HG02798 (cell line): ENCODE measurements around the gene ATP5MC3.

Experiments used
- ATAC-seq: cut with Tn5 transposase; IDR thresholded peaks from one replicate; pipeline ENCODE4 v1.9.1; 2021; ENCODE audit warnings: mild to moderate bottlenecking; ENCODE audit not compliant: unreplicated experiment, poor library complexity

The ATP5MC3 gene

DNA sequence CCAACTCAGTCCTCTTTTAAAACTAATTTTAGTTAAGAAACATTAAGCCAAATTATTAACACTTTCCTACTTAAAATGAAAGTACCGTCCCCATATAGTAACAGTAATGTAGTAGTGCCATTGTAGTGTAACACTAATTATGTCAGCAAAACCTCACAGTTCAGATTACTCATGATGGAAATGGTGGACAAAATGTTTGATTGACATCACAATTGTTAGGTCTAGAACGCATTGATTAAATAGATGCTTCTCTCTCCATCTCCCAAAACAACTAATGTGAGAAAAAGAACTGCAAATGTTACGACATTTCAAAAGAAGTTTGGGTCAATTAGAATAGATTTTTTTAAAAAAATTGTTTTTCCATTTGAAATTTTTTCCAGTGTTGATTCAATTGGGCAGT, 12.3 kb downstream of the ATP5MC3 start:
- ATAC-seq = no peak

DNA sequence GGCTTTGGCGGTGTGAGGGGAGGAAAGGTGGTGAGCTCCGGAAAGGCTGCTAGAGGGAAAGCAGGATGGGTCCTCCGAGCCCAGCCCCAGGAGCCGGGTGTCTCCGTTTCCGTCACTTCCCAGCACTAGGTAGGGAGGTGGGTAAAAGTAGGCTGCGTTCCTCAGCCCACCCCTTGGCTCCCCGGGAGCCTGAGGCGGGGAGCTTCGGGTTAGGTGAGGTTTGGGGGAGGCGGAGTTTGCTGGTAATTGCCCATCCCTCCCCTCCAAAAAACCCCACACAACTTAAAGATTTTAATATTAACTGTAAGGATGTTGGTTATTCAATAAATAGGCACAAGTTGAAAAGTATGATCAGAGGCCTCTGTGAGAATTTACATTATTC, 13.0 kb downstream of the ATP5MC3 start:
- ATAC-seq = peak; percentile 28

DNA sequence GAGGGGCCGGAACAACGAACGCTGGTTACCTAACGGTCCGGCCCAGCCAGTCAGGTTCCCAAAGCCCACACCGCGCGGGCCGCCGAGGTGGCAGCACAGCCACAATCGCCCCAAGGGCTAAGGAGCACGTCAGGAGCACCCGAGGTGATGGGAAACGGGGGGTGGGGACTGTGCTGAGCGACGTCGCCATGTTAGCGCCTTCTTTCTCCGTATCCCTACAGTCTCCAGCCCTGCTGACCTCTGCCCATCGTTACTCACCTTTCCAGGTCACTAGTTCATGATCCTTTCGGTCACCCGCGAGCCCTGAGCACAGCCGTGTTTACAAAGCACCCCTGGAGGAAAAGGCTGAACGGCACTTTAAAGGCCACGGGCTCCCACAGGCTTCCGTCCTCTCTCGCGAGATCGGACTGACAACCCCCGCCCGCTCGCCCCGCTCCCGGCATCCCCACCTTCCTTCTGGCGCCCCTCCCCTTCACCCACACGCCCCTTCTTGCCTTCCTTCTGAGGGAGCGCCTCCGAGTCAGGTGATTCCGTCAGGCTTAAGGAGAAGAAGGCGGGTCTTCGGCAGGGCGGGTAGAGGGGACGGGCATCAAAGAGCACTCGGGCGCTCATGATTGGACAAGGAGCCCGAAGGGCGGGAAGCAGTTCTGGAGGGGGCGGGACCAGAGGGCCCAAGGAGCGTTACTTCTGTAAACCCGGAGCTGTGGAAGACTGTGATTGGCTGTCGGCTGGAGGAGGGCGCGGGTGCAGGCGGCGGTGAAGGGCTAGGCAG, 13.5 kb downstream of the ATP5MC3 start, which contains the start of gene ATF2:
Gene ATF2 (minus strand): TSS at position 412 of the 772 bp plus-strand sequence. CDS start 31,760 bp downstream, outside the sequence.
- peak; percentile 96 for ATAC-seq

DNA sequence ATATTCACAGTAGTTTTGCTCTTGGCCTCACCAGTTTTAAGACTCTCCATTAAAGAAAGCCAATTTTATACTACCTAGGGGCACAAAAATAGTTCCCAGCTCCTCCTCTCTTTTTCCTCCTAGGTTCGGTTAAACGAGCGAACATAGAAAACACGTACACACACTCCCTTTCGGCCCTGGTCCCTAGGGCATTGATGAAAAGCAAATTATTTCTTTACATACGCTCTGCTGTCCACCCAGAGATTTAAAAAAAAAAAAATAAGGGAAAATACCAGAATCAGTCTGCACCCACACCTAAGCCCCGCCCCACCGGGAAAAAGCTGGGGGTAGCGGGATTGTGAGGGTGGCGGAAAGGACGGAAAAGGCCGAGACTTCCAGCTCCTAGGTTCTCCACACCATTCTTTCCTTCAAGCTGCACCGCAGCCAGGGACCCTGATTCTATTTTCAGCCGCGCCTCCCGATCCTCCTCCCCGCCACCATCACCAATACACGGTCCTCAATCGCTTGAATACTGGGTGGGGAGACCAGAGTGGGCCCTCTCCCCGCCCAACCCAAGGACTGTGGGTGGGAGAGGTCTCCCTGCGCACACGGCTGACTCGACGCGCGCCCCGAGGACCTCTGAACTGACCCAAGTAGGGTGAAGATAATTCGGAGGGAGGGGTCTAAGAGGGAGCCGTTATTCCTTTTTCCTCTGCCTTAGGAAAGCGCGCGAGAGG, 14.3 kb downstream of the ATP5MC3 start:
- no peak for ATAC-seq

DNA sequence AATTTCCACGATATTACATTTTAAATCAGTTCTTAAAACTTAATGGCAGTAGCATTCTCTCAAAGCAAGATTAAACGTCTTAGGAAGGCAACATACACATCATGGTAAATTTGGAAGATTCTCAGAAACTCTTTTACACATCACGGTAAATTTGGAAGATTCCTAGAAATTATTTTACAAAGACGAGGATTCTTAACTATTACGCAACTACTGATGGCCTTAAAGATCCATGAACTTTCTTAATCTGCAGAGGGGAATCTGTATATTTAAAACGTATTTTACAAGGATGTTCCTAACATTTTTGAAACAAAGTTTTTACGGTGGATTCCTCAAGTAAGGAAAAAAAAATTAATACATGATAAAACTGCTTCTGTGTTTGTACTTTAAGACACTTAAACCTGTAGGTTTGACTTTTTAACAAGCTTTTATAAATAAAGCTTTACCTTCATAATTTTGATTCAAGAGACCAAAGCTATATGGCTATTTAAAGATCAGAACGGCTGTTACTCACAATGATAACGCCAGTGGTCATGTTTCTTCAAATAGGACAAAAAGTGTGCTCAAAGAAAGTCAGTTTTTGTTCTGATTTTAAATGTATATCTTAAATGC, 15.2 kb downstream of the ATP5MC3 start:
- ATAC-seq = no peak

DNA sequence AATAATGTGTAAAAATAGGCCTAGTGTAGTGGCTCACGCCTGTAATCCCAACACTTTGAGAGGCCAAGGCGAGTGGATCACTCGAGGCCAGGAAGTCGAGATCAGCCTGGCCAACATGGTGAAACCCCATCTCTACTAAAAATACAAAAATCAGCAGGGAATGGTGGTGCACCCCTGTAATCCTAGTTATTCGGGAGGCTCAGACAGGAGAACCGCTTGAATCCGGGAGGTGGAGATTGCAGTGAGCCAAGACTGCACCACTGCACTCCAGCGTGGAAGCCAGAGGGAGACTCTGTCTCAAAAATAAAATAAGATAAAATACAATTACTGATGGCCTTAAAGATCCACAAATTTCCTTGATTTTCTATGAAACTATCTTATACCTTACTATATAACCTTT, 17.3 kb downstream of the ATP5MC3 start:
- no peak for ATAC-seq

DNA sequence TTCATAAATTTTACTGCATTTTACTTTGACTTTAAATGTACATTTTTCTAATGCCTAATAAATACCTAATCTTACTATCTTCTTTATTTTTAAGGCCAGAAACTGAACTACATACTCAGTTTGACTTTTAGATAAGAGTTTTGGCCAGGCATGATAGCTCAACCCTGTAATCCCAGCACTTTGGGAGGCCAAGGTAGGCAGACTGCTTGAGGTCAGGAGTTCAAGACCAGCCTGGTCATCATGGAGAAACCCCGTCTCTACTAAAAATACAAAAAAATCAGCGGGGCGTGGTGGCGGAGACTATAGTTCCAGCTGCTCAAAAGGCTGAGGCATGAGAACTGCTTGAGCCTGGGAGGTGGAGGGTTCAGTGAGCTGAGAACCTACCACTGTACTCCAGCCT, 22.6 kb downstream of the ATP5MC3 start:
- no peak for ATAC-seq

DNA sequence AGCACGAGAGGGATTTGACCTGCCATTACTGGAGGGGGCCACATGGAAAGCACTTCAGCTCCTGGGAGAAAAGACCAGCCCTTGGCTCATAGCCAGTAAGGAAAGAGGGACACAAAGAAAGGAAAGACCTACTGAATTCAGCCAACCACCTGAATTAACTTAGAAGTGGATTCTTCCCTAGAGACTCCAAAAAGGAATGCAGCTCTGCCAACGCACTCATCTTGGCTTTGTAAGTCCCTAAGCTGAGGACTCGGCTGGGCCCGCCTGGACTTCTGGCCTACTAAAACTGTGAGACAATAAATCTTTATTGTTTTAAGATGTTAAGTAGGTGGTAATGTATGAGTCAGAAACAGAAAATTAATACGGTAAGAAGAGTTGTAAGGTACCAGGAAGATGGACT, 25.0 kb downstream of the ATP5MC3 start:
- no peak for ATAC-seq

DNA sequence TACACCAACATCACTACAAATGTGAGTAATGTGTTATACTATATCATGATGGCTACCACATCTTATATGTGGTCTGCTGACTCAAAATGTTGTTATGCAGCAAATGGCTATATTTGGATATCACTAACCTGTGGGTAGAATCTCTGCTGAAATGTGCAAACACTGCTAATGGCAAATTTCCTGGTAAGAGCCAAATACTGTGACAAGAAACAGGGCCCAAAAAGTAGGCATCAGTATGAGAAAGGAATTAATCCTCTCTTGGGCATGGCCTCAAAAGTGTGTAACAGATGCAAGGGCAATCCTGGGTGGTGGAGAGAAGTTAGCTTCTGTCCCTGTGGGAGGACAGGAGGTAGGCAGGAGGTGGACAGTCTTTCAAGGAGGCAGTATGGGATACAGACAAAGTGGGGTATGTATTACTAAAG, 26.8 kb downstream of the ATP5MC3 start:
- ATAC-seq = peak; percentile 76

DNA sequence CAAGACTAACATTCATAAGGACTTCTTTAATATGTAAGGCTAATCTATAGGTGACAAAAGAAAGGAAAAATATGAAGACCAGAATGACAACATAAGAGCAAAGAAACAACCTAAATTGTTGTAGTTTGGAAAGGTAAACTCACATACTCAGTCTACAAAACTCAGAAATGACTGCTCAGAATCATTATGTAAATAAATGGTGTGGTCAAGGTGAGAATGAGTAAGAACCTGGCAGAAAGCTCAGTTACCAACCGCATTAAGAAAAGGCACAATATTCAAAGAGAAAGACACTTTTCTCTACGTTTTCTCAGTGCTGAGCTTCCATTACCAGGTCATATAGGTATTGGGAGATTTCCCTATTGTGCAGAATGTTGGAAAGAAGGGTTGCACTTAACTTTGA, 29.3 kb downstream of the ATP5MC3 start:
- ATAC-seq = peak; percentile 85

DNA sequence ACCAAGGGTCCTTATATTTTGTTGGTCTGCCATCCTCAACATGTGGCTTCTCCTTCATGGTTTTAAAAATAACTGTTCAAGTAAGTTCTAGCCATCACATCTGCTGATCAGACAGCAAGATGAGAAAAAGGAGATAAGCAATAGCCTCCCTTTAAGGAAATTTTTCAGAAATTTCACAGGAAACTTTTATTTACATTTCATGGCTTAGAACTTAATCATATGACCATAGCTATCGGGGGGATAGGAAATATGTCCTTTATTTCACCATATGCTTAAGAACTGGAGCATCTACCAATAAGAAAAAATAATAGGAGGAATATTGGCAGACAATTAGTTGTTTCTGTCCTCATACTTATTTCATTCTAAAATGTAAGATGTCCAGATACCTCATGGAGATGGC, 29.7 kb downstream of the ATP5MC3 start:
- ATAC-seq = no peak

DNA sequence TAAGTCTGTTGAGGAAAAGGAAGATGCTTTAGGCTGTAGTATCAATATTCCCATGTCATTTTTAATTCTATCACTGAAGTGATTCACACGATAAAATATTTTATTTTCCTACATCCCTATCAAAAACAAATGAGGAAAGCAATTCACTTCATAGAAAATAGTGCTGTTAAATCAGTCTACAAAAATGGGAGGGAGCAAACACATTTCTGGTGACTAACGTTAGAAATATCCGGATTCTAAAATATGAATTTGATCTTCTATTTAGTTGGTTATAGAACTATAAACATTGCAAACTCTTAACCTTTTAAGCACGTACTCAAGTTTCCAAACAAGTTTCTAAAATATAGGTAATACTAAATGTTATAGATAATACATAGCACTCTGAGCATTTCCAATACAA, 34.3 kb downstream of the ATP5MC3 start:
- ATAC-seq = no peak

DNA sequence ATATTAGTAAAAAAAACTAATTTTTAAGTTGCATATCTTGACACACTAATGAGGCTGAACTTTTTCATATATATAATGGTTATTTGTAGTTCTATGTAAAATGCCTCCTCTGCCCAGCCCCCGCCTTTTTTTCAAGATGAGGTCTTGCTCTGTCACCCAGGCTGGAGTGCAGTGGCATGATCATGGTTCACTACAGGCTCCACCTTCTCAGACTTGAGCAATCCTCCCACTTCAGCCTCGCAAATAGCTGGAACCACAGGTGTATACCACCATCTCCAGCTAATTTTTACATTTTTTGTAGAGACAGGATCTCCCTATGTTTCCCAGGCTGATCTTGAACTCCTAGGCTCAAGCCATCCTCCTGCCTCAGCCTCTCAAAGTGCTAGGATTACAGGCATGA, 37.8 kb downstream of the ATP5MC3 start:
- no peak for ATAC-seq

DNA sequence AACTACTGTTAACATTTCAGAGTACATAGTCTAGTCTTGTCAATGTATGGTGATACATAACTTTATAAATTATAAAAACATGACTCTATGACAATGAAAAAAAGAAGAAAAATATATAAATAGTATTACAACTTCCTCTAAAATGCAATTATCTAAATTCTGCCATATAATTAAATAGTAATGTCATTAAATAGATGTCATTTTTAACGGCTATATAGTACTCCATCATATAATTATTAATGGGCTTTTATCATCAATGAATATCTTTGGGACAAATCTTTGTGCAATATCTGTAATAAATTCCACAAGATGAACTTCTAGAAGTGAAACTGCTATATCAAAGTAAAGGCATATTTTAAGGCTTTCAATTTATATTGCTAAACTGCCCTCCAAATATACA, 38.3 kb downstream of the ATP5MC3 start:
- no peak for ATAC-seq

DNA sequence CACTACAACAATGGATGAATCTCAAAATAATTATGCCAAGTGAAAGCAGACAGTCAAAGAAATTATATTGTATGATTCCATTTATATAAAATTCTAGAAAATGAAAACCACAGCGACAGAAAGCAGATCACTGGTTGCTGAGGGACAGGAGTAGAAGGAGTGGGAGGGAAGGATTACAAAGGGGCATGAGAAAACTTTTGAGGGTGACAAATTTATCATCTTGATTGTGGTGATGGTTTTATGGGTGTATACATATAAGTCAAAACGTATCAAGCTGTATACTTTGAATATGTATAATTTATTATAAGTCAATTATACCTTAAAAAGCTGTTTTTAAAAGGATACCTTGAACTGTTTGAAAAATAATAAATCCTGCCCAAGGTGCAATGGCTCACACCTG, 41.2 kb downstream of the ATP5MC3 start:
- ATAC-seq = no peak

DNA sequence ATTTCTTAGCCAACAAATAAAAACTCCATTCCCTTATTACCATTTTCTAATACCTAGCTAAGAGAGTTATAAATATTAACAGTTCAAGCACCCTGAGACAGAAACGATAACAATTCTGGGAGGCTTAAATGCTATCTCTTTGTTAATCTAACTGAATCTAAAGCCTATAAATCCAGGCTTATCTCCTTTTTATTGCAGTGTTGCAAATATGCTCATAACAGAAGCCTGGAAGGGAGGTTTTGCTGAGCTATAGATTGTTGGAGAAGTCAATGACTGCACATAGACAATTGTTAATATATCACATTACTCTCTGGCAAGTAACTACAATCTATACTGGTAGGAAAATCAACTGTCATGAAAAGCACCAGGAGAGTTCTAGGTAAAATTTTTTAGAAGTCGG, 43.7 kb downstream of the ATP5MC3 start:
- no peak for ATAC-seq

DNA sequence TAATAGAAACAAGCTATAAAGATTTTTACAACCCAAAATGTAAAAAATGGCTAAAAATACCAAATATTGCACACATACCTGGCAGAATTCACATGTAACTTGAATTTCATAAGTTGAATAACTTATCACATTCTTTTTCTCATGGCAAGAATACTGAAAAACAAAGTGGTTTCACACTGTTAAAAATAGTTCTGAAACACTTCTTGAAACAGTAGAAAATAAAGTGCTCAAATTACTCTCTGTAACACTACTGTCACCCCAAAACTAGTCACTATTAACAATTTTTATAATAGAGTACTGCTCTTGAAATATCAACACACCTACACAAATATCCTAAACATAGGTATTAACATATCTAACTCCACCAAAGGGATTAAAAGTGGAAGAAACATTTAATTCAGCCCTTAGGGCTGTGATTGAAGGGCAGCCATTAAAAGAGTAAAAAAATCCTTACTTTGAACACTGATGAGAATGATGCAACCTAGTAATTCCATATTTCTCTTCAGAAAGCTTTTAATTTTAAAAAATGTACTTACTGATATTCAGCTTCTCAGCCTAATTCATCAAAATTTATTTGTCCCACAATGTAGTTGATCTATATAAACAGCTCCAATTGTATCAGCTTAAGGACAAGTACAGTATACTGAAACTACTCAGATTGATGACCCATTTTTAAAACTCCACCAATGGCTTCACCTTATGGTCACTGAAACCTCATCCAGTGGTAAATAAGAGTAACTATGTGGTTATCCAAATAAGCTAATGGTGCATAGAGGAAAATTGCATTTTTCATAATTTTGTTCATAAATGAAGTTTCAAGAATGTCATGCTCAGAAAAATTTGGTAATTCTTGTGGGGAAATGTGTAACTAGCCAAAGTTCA, 44.9 kb downstream of the ATP5MC3 start:
- peak; percentile 82 for ATAC-seq

DNA sequence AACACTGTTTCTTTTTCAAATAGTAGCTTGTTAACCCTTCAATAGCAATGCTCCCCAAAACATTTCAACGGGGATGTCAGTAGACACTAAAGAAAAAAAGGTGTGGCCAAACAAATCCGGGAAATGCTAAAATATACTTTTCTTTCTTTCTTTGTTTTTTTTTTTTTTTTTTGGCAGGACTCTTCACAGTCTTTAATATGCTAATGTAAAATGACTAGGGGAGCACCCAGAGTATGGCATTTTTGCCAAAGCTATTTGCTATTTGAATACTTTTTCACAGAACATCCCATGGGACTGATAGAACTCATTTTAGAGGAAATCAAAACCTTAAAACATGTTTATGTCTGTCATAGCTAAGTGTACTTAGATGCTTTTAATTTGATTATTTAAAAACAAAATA, 45.6 kb downstream of the ATP5MC3 start:
- no peak for ATAC-seq

DNA sequence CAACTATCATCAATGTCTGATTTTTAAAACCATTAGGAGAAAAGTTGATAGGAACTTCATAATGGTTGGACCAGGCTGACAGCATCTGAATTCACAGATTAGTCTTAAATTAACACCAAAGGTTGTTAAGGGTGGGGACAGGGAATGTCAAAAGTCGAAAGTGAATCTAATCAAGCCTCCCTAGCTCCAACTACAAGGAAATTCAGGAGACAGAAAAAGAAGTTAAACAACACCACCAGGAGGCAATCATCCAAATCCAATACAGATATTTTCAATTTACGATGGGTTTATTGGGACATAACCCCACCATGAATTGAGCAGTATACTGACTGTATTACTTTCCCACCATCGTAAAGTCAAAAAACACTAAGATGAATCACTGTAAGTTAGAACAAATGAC, 46.3 kb downstream of the ATP5MC3 start:
- no peak for ATAC-seq

DNA sequence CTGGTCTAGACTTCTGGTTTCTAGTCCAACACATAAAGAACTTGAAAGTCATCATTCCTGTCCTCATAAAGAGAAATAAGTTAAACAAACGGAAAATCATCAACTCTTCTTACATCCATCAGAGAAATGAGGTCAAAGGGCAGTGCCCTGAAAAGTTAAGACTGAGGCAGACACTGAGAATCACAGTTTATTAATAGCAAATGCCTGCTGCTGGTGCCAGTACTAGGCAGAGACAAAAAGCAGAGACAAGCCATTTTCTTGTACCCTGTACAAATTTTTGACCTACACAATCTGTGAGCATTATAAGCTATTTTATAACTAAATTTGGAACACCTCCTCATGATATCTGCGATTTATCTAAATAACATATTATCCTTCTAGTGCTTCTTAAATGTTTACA, 50.3 kb downstream of the ATP5MC3 start:
- ATAC-seq = no peak
